Measurements from ENCODE around the gene CDYL.
"Not testable (repeated sequence)": the region's sequence is repeated elsewhere in the genome, so short reads cannot be mapped to it uniquely, and the experiment has no call there.

CDYL gene

DNA sequence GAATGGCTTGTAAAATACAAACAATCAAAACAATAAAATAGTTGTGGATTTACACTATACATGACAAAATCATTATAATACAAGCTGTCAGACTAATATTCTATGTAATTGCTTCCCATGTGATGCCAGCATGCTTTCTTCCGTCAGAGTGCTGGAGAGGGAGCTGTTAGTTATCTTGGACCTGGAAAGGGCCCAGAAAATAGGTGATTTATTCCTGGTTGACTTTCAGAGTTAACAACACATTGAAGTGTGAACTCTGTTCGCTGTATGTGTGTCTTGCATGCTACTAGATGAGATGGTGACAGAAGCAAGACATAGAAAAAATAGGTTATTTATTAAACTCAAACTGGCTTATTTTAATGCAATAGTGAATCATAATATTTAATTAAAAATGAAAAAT is 70.2 kb downstream of the CDYL start:
- no peak for DNase-seq (ENCODE audit: low spot score)

DNA sequence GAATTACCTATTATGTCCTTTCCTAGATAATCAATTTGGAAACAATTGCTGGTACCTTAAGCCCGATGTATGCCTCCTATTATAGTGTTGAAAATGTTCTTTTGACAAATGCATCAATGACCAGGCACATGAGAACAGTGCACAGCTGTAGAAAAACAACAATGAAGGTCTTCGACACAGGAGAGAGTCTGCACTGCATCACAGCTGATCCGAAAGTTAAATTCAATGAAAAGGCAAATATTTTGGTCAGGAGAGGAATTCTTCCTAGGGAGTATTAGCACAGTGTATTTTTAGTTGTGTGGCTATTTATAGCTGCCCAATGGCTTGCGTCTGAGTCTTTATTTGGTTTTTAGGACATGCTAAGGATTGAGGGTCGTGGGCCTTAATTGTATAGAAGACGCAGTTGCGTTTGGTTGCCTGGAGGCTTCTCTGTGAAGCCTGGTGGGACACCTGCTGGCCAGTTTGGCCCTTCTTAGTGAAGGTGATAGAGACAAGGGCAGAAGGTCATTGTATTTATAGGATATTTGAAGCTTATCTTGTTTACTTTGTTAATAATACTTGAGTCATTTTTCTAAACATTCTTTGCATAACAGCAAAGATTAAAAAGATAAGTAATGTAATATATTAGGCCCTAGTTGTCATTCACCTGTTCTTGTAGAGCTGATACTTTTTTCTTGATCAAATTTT is 72.3 kb downstream of the CDYL start:
- DNase-seq (ENCODE audit: low spot score) = peak; percentile 13

DNA sequence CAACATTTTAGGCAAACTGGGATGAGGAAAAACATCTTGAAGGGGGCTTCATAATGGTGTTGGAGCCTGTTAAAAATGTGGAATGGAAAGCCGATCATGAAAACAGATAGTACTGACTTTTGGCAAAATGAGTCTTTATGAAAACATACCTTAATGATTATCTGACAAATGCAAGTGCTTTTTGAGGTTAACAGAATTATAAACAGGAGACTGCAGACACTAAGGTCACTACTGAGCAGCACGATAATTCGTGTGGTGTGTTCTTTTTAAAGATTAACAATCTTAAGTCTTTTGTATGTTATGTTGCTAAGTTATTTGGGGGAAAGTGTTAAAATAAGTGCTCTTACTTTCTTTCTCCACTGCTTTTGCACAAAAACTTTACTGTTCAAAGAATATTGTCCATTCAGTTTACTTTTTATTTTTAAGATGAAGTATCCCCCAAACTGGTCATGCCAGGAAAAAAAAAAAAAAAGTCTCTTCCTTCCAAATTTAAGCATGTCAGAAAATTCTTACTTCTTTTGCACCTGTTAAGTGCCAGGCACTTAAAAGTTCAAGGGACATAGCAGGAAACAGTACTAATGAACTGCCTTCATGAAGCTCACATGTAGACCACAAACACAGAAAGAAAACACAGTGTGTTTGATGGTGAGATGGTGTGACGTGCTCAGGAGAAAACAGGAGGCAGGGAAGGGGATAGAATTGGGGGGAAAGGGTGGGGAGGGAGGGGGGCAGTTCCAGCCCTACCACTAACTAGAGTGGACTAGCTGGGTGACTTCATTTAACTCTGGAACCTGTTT is 73.2 kb downstream of the CDYL start:
- no peak for DNase-seq (ENCODE audit: low spot score)

DNA sequence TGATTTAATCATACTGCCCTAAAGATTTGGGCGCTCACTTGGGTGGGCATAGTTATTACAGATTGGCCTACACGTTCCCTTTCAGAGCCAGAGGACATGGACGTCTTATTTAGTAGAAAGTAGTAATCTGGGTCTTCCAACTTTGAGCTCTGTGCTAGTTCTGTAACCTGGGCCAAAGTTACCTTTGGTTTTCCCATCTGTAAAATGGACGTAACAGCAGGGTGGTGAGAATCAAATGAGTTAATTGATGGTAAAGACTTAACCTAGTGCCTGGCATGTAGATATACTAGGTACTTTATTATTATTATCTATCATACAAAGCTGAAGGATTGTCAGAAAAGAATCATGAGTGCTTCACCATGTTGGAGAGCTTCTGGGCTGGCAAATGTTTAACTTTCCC is 74.8 kb downstream of the CDYL start:
- no peak for DNase-seq (ENCODE audit: low spot score)

DNA sequence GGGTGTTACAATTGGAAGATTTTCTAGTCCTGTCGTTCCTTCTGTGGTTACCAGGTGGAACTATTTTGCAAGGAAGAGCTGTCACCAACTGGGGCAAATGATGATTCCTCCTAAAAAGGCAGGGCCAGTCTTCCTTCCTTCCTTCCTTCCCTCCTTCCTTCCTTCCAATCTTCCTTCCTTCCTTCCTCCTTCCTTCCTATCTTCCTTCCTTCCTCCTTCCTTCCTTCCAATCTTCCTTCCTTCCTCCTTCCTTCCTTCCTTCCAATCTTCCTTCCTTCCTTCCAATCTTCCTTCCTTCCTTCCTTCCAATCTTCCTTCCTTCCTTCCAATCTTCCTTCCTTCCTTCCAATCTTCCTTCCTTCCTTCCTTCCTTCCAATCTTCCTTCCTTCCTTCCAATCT is 76.0 kb downstream of the CDYL start:
- not testable (repeated sequence) for DNase-seq (ENCODE audit: low spot score)

DNA sequence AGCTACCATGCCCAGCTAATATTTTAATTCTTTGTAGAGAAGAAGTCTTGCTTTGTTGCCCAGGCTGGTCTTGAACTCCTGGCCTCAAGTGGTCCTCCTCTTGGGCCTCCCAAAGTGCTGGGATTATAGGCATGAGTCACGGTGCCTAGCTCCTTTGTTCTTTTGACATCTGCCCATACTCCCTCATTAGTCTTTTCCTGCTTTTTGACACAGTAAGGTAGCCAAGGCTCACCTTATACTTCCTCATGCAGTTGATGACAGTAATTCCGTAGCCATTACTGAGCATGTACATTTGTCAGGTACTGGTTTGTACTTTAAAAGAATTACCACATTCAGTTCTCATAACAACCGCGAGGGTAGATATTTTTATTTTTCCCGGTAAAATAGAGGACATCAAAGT is 76.7 kb downstream of the CDYL start:
- no peak for DNase-seq (ENCODE audit: low spot score)

DNA sequence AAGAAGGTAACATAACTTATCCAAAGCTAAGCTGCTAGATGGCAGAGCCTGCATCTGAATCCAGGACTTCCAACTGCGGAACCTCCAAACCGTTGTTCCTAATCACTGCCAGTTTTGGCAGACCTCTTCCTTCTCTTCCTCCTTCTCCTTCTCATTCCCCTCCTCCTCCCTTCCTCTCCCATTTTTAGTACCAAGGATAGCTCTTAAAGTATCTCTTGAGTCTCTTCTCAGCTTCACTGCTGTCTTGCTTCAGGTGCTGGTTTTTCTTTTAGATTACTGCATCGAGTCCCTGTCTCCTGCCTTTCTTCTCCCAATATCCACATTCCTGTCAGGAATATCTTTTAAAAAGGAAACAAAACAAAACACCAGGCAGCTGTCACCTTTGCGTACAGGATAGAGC is 77.1 kb downstream of the CDYL start:
- DNase-seq (ENCODE audit: low spot score) = no peak

DNA sequence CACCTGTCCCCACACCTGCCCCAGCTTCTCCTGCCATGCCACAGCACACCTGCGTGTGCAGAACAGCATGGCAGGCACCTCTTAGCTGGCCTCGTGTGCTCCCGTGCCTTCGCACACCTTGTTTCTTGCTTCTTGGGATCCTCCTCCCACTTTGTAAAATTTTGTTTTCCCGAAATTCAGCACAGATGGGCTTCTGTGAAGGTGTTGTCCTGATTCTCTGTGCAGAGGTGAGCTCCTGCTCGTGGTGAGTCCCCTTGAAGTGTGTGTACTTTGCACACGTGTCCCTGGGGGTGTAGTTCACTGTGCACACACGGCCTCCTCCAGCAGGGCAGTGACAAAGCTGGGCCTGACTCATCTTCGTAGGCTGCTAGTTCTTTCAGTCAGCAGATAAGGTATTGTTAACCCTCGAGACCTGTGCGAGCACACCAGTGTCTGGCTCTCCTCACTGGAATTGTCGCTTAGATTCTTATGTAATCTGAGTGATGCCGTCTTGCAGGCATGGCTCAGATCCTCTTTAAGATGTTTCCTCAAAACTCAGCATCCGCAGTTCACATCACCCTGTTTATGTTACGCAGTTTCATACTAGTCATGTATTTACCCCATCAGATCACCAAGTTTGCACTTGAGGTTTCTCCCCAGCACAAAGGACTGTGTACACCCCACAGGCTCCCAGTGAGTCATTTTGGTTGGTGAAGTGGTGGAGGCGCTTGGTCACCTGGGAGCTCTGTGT is 77.7 kb downstream of the CDYL start:
- DNase-seq (ENCODE audit: low spot score) = no peak

DNA sequence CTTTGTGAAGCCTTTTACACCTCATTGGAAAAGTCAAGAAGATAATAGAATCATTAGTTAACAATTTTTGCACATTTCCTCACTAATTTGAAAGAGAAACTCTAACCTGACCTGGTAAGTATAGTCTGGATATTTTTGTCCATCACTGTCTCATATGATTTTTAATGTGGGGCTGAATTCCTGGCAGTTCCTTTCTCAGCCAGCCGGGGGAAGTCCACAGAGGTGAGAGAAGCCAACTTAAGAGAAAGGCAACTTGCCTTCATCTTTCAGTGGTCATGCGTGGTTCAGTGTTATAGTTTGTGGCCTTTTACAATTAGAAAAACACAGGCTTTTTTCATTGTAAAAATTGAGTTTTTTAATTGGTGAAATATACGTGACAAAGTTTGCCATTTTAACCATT is 80.6 kb downstream of the CDYL start:
- DNase-seq (ENCODE audit: low spot score) = peak; percentile 8

DNA sequence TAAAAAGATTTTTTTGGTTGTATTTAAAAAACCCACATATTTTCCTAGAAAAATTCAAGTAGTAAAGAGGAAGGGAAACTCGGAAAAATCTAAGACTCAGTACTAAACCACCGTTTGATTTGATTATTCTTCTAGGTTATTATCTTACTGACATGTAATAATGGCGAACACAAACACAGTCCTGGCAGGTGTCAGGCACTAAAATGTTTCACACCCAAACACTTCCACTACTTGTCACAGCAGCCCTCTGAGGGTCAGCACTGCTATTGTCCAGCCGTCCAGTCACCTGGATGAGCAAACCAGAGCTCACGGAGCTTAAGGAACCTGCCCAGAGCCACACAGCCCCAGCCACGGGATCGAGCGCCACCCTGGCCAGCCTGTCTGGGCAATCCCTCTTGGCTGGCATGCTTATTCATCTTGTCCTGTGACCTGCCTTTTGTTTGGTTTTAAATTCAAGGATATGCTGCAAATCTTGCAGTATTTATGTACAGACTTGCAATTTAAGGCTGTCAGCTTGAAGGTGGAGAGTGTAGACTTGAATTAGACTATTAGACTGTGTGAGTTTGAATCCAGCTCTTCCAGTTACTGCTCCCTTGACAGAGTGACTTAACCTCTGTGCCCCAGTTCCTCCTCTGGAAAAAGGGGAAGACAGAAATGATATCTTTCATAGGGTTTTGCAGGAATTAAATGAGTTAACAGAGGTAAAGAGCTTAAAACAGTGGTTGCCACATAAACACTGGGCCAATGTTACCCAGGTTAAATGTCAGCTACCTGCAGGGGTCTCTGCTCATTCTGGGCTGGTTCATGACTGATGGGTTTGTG is 82.2 kb downstream of the CDYL start:
- DNase-seq (ENCODE audit: low spot score) = no peak

DNA sequence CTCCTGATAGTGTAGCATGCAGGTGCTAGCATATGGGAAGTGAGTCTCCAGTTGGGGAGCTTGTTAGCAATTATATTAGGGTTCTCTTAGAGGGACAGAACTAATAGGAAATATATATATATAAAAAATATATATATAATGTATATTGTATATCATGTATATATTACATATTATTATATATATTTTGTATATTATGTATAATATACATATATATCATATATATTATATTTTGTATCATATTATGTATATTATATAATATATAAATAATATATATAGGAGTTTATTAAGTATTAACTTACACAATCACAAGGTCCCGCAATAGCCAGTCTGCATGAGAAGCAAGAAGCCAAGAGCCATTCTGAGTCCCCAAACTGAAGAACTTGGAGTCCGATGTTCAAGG is 84.2 kb downstream of the CDYL start:
- DNase-seq (ENCODE audit: low spot score) = no peak

DNA sequence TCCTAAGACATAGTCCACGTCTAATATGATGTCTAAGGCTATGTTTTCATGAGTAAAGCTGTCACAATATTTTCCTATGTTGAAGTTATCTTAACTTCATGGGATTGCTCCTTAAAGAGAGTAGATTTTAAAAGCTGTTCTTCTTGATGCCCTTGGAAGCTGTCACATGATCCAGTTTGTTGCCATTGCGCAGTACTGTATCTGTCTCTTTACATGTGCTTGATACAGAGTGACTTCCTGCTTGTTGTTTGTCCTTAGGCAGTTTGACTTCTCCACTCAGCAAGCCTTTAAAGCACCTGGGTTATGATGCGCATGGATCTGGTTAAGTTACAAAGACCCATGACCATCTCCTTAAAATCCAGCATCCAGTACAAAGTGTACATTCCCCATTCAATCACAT is 85.4 kb downstream of the CDYL start:
- no peak for DNase-seq (ENCODE audit: low spot score)

DNA sequence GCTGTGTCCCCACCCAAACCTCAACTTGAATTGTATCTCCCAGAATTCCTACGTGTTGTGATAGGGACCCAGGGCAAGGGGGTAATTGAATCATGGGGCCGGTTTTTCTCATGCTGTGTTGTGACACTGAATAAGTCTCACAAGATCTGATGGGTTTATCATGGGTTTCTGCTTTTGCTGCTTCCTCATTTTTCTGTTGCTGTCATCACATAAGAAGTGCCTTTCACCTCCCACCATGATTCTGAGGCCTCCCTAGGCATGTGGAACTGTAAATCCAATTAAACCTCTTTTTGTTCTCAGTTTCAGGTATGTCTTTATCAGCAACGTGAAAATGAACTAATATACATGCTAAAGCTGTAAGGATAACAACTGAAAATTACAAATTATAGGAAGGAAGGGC is 88.3 kb downstream of the CDYL start:
- no peak for DNase-seq (ENCODE audit: low spot score)

DNA sequence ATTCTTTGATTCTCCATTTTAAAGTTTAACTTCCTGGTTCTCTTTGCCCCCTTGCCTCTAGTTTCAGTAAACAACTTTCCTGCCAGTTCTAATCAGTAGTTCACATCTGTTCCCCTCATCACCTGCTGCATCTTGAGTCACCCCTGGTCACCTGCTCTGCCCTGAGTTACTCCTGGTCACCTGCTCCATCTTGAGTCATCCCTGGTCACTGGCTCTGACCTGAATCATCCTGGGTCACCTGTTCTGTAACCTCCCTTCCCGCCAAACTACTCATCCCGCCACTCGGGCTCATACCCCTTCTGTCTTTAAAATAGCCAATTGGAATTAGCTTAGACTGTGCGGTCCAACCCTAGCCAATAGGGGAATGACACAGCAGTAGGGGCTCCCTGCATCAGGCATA is 88.8 kb downstream of the CDYL start:
- not testable (repeated sequence) for DNase-seq (ENCODE audit: low spot score)

DNA sequence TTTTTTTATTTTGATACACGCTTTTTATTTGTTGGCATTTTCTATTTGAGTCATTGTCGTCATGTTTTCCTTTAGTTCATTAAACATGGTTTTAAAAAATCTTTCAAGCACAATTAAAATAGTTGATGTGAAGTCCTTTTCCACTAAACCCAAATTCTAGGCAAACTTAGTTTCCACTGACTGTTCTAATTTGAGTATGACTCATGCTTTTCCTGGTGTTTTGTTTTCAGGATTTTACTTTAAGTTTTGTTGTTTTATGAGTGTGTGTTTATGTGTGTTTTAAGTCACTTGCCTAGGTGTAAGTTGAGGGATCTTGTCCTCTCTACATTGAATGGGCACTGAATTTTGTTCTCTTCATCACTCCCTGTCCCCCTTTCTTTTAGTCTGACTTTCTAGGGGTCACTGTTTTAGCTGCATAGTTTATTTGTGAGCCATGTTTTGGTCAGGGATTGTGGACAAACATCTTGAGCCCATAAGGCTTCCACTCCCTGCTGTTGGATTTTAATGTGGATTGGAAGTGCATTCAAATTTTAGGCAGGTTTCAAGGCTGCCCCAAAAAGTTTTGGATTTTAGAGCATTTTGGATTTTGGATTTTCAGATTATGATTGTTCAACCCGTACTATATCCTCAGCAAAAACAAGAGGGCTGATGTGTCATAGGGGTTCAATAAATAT is 94.8 kb downstream of the CDYL start:
- no peak for DNase-seq (ENCODE audit: low spot score)

DNA sequence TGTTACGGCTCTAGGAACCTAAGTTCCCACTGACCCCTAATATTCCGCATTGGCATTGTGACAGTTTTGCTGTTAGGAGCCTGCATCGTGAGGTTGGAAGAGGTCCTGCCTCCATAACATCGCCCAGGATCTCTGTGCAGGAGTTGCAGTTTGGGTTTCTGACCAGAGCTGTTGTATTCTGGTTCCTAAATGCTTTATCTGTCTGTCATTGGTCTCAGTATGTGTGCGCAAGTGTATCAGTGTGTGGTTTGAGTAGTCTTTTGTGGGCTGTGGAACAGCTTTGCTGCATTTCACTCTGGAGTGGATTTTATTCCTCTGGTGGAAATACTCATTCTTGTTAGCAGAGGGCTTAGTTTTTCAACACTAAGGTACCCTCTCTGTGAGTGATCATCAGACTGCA is 95.6 kb downstream of the CDYL start:
- no peak for DNase-seq (ENCODE audit: low spot score)

DNA sequence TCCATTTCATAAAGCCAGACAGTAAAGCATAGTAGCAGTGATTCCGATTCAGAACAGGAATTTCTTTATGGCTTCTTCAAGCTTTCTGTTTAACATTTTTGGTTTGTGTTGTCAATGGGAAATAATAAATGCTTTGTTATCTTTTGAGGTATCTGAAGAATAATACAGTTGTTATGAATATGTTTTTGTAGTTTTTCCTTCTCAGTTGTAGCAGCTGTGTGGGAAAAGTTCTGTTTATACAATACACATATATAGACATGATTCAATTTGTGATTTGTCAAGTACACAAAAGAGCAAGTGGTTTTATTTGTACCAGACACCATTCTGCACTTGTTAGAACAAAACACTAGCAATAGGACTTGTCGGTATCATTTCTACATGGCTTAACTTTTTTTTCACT is 96.6 kb downstream of the CDYL start:
- no peak for DNase-seq (ENCODE audit: low spot score)

DNA sequence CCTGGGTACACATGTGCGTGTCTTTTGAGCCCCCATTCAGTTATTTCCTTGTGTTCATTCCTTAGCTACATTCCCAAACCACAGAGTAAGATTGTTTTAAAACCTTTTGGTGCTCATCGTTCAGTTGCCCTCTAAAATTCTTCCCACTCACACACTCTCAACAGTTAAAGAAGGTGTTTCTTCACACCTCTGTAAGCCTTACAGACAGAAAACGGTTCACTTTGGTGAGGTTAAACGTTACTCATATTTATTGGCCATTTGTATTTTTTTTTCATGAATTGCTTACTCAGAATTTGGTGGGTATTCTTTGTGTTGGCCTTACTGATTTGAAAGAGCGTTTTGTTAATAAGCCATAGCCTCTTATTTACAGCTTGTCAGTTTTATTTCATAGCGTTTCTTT is 97.7 kb downstream of the CDYL start:
- no peak for DNase-seq (ENCODE audit: low spot score)

DNA sequence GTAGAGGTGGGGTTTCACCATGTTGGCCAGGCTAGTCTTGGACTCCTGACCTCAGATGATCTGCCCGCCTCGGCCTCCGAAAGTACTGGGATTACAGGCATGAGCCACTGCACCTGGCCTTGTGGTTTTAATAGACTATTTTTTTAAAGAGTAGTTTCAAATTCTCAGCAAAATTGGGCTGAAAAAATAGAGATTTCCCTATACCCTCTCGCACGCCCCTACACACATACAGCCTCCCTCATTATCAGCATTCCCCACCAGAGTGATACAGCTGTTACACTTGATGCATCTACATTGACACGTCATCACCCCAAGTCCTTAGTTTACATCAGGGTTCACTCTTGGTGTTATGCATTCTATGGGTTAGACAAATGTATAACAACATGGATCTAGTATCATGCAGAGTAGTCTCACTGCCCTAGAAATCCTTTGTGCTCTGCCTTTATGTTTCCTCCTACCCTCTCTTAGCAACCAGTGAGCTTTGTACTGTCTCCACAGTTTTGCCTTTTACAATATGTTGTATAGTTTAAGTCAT is 103.6 kb downstream of the CDYL start:
- no peak for DNase-seq (ENCODE audit: low spot score)

DNA sequence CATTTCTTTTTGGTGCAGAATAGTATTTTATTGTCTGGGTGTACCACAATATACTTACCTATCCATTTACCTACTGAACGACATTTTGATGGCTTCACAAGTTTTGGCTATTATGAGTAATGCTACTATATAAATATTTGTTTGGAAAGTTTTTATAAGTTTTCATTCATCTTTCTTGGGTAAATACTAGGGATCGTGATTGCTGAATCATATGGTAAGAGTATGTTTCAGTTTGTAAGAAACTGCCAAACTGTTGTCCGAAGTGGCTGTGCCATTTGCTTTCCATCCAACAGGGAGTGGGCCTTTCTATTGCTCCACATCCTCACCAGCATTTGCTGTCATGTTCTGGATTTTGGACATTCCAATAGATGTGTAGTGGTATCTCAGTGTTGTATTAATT is 104.2 kb downstream of the CDYL start:
- no peak for DNase-seq (ENCODE audit: low spot score)

DNA sequence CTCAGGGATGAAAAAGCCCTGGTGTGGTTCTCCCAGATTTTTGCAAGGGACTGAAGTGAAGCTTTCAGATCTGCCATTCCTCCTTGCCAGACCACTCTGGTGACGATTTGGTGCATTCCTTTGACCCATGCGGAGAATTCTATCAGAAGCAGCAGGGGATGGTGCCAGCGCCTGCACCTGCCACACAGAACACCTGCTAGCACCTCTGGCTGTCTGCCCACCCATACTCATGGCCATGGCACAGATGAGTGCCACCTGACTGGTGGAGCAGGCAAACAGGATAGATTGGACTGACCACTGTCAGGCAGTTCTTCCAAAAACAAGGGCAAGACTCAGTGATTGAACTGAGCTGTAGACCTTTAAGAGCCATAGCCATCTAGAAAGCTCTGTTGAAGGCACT is 107.1 kb downstream of the CDYL start:
- DNase-seq (ENCODE audit: low spot score) = no peak

Measured in HuH-7 (cell line).